Fibroblast of skin of back (primary cell): ENCODE measurements around the gene PTPA.
"Not testable (repeated sequence)": the region's sequence is repeated elsewhere in the genome, so short reads cannot be mapped to it uniquely, and the experiment has no call there.

Source experiments
- DNase-seq: peaks from one replicate; pipeline ENCODE4 v3.0.0-alpha.2; 2013

Gene PTPA

GRCh38 chr9:129161534-129161837 is 50.3 kb downstream of the PTPA start:
- DNase-seq, result no peak

GRCh38 chr9:129162497-129163197 is 51.4 kb downstream of the PTPA start:
- no peak for DNase-seq

GRCh38 chr9:129163198-129163670 is 52.0 kb downstream of the PTPA start:
- not testable (repeated sequence) for DNase-seq

- no peak for DNase-seq
Measured at GRCh38 chr9:129163753-129164152, 52.5 kb downstream of the PTPA start.

- DNase-seq, result no peak
Measured at GRCh38 chr9:129164246-129164930, 53.2 kb downstream of the PTPA start.

GRCh38 chr9:129165198-129165597 is 54.0 kb downstream of the PTPA start:
- no peak for DNase-seq

GRCh38 chr9:129166623-129167557 is 55.7 kb downstream of the PTPA start:
- peak; percentile 84 for DNase-seq

GRCh38 chr9:129170229-129170628 is 59.0 kb downstream of the PTPA start:
- DNase-seq, result peak; percentile 33

GRCh38 chr9:129171993-129172751 is 61.0 kb downstream of the PTPA start:
- no peak for DNase-seq

GRCh38 chr9:129172816-129173215 is 61.6 kb downstream of the PTPA start:
- no peak for DNase-seq

- peak; percentile 37 for DNase-seq
Measured at GRCh38 chr9:129173296-129174101, 62.3 kb downstream of the PTPA start.

- peak; percentile 92 for DNase-seq
Measured at GRCh38 chr9:129174102-129174723, 63.0 kb downstream of the PTPA start.

- peak; percentile 94 for DNase-seq
Measured at GRCh38 chr9:129174724-129175514, 63.7 kb downstream of the PTPA start.

GRCh38 chr9:129175515-129175824 is 64.3 kb downstream of the PTPA start:
- DNase-seq, result no peak

- DNase-seq, result peak; percentile 89
Measured at GRCh38 chr9:129175825-129176633, 64.8 kb downstream of the PTPA start.

- no peak for DNase-seq
Measured at GRCh38 chr9:129176701-129177442, 65.7 kb downstream of the PTPA start.

GRCh38 chr9:129177443-129177790 is 66.2 kb downstream of the PTPA start:
- DNase-seq, result no peak

GRCh38 chr9:129177791-129178567 is 66.8 kb downstream of the PTPA start, which contains the start of gene IER5L:
IER5L (minus strand) TSS chr9:129178261; CDS start chr9:129178052, 209 bp downstream.
- DNase-seq, result peak; percentile 94
